K562 (cell line): Measurements from ENCODE around the gene DNASE2. TPM values are rescaled to one million over a fixed set of nuclear protein-coding genes. Genes with fewer than 3 reads are reported as not detected.

Experiments used
- ATF7 ChIP-seq: fragments of 450-650 bp; IDR thresholded peaks from 2 replicates; pipeline ENCODE4 v1.7.1; 2014; ENCODE audit warnings: mild to moderate bottlenecking, moderate library complexity
- BRCA1 ChIP-seq, 2 experiments: fragments of 450-650 bp in 1 of 2; sonication (generic) in 1 of 2; formaldehyde crosslinking in 1 of 2; IDR thresholded peaks; 2 replicates each; pipeline versions ENCODE4 v1.5.0 to v1.6.1; 2017 to 2020; ENCODE audit warnings: mild to moderate bottlenecking in 1 of 2, missing genetic modification reagents in 1 of 2
- CTCF ChIP-seq, 3 experiments: IDR thresholded peaks in 2 of 3; conservative IDR thresholded peaks in 1 of 3; 2 replicates each; pipeline ENCODE4 v1.5.1; 2011 to 2012; ENCODE audit warnings: low read length in 3 of 3, mild to moderate bottlenecking in 3 of 3, control low read depth in 2 of 3, improper control_type of control experiment in 1 of 3, inconsistent platforms in 1 of 3, low read depth in 1 of 3, mixed read lengths in 1 of 3, moderate library complexity in 1 of 3; ENCODE audit not compliant: insufficient read depth in 2 of 3
- E2F4 ChIP-seq: sonication (generic); formaldehyde crosslinking; IDR thresholded peaks from 2 replicates; pipeline ENCODE4 v1.8.0; 2022; ENCODE audit warnings: mild to moderate bottlenecking, low read depth, missing genetic modification reagents
- E2F6 ChIP-seq, 2 experiments: IDR thresholded peaks; 2 replicates each; pipeline ENCODE4 v1.6.1; 2011; ENCODE audit warnings: borderline replicate concordance in 1 of 2, control low read depth in 1 of 2, low read depth in 1 of 2, low read length in 1 of 2, mild to moderate bottlenecking in 1 of 2, mixed read lengths in 1 of 2, moderate library complexity in 1 of 2; ENCODE audit not compliant: insufficient read depth in 1 of 2, insufficient read length in 1 of 2, poor library complexity in 1 of 2, severe bottlenecking in 1 of 2; ENCODE audit errors: extremely low read depth in 1 of 2
- EP300 ChIP-seq: IDR thresholded peaks from 2 replicates; pipeline ENCODE4 v1.6.1; 2012; ENCODE audit warnings: low read length, improper control_type of control experiment
- ESRRA ChIP-seq: fragments of 450-650 bp; IDR thresholded peaks from 2 replicates; pipeline ENCODE4 v1.6.1; 2014; ENCODE audit warnings: low read depth, mild to moderate bottlenecking, moderate library complexity, borderline replicate concordance
- GTF2F1 ChIP-seq: IDR thresholded peaks from 2 replicates; pipeline ENCODE4 v1.6.1; 2011; ENCODE audit warnings: low read depth, low read length, improper control_type of control experiment
- HBP1 ChIP-seq: fragments of 450-650 bp; formaldehyde crosslinking; IDR thresholded peaks from 2 replicates; pipeline ENCODE4 v1.4.0; 2022; ENCODE audit warnings: missing genetic modification characterization
- HMGXB4 ChIP-seq: sonication (generic); formaldehyde crosslinking; IDR thresholded peaks from 2 replicates; pipeline ENCODE4 v1.8.1; 2023; ENCODE audit warnings: mild to moderate bottlenecking, missing genetic modification reagents
- JUN ChIP-seq, 2 experiments: sonication (generic) in 1 of 2; formaldehyde crosslinking in 1 of 2; IDR thresholded peaks; 2 replicates each; pipeline versions ENCODE4 v1.6.1 to v1.8.0; 2012 to 2022; ENCODE audit warnings: borderline replicate concordance in 2 of 2, mild to moderate bottlenecking in 2 of 2, improper control_type of control experiment in 1 of 2, low read depth in 1 of 2, low read length in 1 of 2, missing genetic modification reagents in 1 of 2
- L3MBTL2 ChIP-seq: fragments of 450-650 bp; IDR thresholded peaks from 2 replicates; pipeline ENCODE4 v1.6.1; 2016; ENCODE audit warnings: mild to moderate bottlenecking, moderate library complexity
- MXI1 ChIP-seq: IDR thresholded peaks from 2 replicates; pipeline ENCODE4 v1.6.1; 2011; ENCODE audit warnings: low read depth, mild to moderate bottlenecking, improper control_type of control experiment, low read length
- STAG1 ChIP-seq: sonication (generic); formaldehyde crosslinking; IDR thresholded peaks from 2 replicates; pipeline ENCODE4 v1.5.0; 2020; ENCODE audit warnings: missing genetic modification reagents, borderline replicate concordance
- ZBTB7A ChIP-seq: IDR thresholded peaks from 2 replicates; pipeline ENCODE4 v1.6.1; 2011; ENCODE audit warnings: low read depth, mild to moderate bottlenecking, low read length, moderate library complexity, borderline replicate concordance; ENCODE audit not compliant: control insufficient read depth
- ZNF263 ChIP-seq: sonication (generic); formaldehyde crosslinking; IDR thresholded peaks from 2 replicates; pipeline ENCODE4 v1.8.0; 2022; ENCODE audit warnings: mild to moderate bottlenecking, missing genetic modification reagents, borderline replicate concordance
- ZNF408 ChIP-seq: fragments of 250-450 bp; sonication (Bioruptor Pico); IDR thresholded peaks from 2 replicates; pipeline ENCODE4 v1.4.0; 2020; ENCODE audit warnings: low read depth, mild to moderate bottlenecking, moderate library complexity
- ZNF77 ChIP-seq: fragments of 250-450 bp; sonication (Bioruptor Pico); IDR thresholded peaks from 2 replicates; pipeline ENCODE4 v1.5.0; 2020
- polyA plus RNA-seq, 8 experiments: library from polyadenylated mRNA; depleted of rRNA in 4 of 8; stranded (reverse) in 5 of 8; unstranded in 3 of 8; fragments of >200 nt; fragmentation: Nextera tagmentation in 2 of 8; fragmentation: Illumina TruSeq in 1 of 8; extraction: Ambion mirVana in 2 of 8; extraction: Trizol in 1 of 8; gene quantifications; 2 replicates each; pipeline versions ENCODE4 v1.2.1 to v1.2.3, GENCODE V29; 2011 to 2014; ENCODE audit warnings: inconsistent platforms in 1 of 8, missing spikeins in 1 of 8
- total RNA-seq, 7 experiments: library from RNA; depleted of rRNA in 6 of 7; stranded (reverse); fragments of >200 nt in 6 of 7; fragmentation: Illumina TruSeq in 2 of 7; extraction: Trizol in 2 of 7; gene quantifications; 2 replicates each; pipeline versions ENCODE4 v1.2.1 to v1.2.3, GENCODE V29; 2011 to 2021; ENCODE audit warnings: low replicate concordance in 1 of 7

Gene DNASE2
- total and polyA plus RNA-seq, 9 of the 15 experiments (the other 6 are each of a cell fraction or from before 2014, with no cell fraction given): 4.4 to 27.0 (median 20.2) TPM

- TF ChIP-seq CTCF (IDR thresholded peaks at IDR 0.05 in 2 of 3, conservative IDR thresholded peaks at IDR 0.05 in 1 of 3; ENCODE audit: insufficient read depth in 2 of 3, low read depth in 1 of 3, low read length in 3 of 3) (peak; percentile 59 to 75 (median 64)), HMGXB4 (no peak), E2F4 (CRISPR knock-in tag) (no peak), EP300 (no peak), HBP1 (CRISPR knock-in tag) (no peak), STAG1 (CRISPR knock-in tag) (no peak), ZNF263 (peak; percentile 56; the same call in 1 of the 2 replicates), ZNF77 (no peak), ATF7 (peak; percentile 43), L3MBTL2 (peak; percentile 98), ZBTB7A (peak; percentile 98), GTF2F1 (no peak), JUN (IDR thresholded peaks at IDR 0.05; ENCODE audit: borderline replicate concordance, low read depth, low read length) (no peak), JUN (CRISPR knock-in tag; IDR thresholded peaks at IDR 0.05; ENCODE audit: borderline replicate concordance) (0 out of 2 replicates have a peak, but pooled peaks have one; percentile 42), MXI1 (no peak), ZNF408 (no peak), ESRRA (0 out of 2 replicates have a peak, but pooled peaks have one; percentile 15), BRCA1 (IDR thresholded peaks at IDR 0.05) (no peak), BRCA1 (CRISPR knock-in tag; IDR thresholded peaks at IDR 0.05) (no peak), E2F6 (IDR thresholded peaks at IDR 0.05; ENCODE audit: borderline replicate concordance in 1 of 2, extremely low read depth in 1 of 2, insufficient read depth in 1 of 2, insufficient read length in 1 of 2, low read depth in 1 of 2, low read length in 1 of 2, poor library complexity in 1 of 2, severe bottlenecking in 1 of 2) (peak; percentile 82 to 94)
Observed at GRCh38 chr19:12825254-12826131, 55.8 kb downstream of the DNASE2 start (continued).
